Measurements from ENCODE around the gene CCDC80.

CCDC80 gene

GRCh38 chr3:112676659-112677234 is 35.8 kb upstream of the CCDC80 start:
- TF ChIP-seq CTCF (IDR thresholded peaks at IDR 0.05; ENCODE audit: control extremely low read depth, extremely low read depth, low read depth, missing control alignments), result no peak
- peak; percentile 83 for DNase-seq (ENCODE audit: extremely low spot score)
- ChIA-PET POLR2A (interaction anchor here (0.6 kb wide), 1 partner anchor 342 kb away, joined by 3 read pairs; no protein-coding TSS in a partner anchor), CTCF (interaction anchor here (0.8 to 2.6 kb wide), 5 partner anchors 13 to 94 kb away, joined by 3 to 11 read pairs (median 4); no protein-coding TSS in a partner anchor)

- POLR2A ChIA-PET, result interaction anchor here (0.6 kb wide), 1 partner anchor 343 kb away, joined by 3 read pairs; no protein-coding TSS in a partner anchor
- CTCF ChIA-PET, result interaction anchor here (0.8 to 2.6 kb wide), 4 partner anchors 14 to 94 kb away, joined by 3 to 11 read pairs (median 4); no protein-coding TSS in a partner anchor
- no peak for DNase-seq (ENCODE audit: extremely low spot score)
- TF ChIP-seq CTCF (IDR thresholded peaks at IDR 0.05; ENCODE audit: control extremely low read depth, extremely low read depth, low read depth, missing control alignments), result no peak
Measured at GRCh38 chr3:112675943-112676535, 35.1 kb upstream of the CCDC80 start.

DNA sequence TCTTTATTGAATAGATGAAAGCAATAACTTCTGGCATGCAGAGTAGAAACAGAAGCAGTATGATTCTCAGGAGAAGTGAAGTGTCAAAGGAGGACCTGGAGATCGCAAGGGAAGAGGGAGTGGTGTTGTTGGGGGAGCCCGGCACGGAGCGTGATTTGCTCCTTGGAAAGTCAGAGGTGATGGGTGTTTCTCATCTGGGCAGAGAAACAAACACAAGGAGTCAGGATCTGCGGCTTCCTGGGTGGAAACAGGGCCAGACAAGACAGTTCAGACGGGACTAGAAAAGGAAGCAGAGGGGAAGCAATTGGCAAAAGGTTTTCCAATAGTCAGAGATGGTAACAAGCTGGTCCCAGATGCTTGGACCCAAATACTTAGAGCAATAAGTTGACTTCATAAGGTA is 34.4 kb upstream of the CCDC80 start:
- CTCF ChIA-PET, result no interaction called here
- no peak for TF ChIP-seq CTCF (IDR thresholded peaks at IDR 0.05; ENCODE audit: control extremely low read depth, extremely low read depth, low read depth, missing control alignments)
- POLR2A ChIA-PET, result no interaction called here
- no peak for DNase-seq (ENCODE audit: extremely low spot score)

DNA sequence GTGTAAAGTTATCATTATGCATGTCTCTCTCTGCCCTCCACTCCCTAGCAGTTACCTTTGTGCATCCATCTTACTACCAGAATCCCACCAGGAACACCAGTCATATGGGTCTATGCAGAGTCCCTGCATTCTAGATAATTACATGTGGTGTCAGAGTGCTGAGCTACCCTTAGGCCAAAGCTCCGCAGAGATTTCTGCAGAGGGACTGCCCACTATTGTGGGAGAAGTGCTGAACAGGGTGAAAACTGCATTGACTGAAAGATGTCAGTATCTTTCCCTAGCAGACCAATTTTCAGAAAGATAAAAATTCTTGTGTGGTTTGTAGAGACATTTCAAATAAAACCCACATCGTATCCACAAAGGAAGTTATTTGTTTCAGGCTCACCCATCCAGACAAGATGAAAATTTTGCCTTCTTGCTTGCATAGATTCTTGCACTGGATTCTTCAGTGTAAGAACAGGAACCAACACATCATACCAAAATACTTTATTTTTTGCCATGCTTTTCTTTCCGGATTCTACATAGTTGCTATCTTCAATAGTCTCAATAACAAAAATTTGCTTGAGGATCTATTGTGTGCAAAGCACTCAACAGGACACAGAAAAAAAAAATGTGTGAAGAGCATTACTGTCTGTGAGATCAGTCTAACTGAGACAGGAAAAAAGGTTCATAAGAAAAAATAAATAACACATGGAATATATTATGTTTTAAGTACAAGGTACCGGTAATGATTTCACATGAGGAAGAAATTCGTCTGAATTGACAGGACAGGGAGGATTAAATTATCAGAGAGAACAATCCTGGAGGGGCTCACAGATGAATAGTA is 32.0 kb upstream of the CCDC80 start:
- CTCF ChIA-PET, result no interaction called here
- POLR2A ChIA-PET, result no interaction called here
- no peak for TF ChIP-seq CTCF (IDR thresholded peaks at IDR 0.05; ENCODE audit: control extremely low read depth, extremely low read depth, low read depth, missing control alignments)
- DNase-seq (ENCODE audit: extremely low spot score), result no peak

DNA sequence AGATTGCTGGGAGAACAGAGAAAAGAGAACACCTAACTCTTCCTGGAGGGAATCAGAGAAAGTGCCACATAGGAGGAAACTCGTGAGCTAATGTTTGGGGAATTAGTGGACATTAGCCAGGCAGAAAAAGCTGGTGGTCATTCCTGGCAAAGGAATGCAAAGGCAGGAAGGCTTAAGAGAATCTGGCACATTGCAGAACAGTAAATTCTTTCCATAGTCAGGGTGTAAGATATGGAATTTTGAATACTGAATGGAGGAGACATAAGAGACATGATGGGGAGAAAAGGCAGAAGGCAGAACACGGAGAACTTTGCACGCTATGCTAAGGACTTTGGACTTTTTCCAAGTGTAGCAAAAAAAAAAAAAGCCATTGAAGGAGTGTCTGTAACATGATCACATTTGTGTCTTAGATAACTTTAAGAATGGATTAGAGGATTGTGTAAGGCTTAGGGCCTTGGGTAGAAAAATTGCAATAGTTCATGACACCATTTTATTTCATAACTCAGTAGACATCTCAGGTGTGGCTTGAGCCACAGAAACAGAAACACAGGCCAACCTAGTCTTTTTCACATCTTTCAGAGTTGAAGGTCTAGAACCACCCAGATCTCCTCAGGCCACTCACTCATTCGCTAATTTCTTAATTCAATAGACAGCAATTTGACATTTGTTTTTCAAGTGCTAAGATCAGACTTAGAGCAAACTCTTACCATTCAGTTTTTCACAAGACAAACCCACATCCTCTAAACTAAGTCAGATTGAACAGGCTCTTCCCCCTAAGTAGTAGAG is 31.2 kb upstream of the CCDC80 start:
- no peak for TF ChIP-seq CTCF (IDR thresholded peaks at IDR 0.05; ENCODE audit: control extremely low read depth, extremely low read depth, low read depth, missing control alignments)
- CTCF ChIA-PET, result no interaction called here
- no peak for DNase-seq (ENCODE audit: extremely low spot score)
- POLR2A ChIA-PET, result no interaction called here

DNA sequence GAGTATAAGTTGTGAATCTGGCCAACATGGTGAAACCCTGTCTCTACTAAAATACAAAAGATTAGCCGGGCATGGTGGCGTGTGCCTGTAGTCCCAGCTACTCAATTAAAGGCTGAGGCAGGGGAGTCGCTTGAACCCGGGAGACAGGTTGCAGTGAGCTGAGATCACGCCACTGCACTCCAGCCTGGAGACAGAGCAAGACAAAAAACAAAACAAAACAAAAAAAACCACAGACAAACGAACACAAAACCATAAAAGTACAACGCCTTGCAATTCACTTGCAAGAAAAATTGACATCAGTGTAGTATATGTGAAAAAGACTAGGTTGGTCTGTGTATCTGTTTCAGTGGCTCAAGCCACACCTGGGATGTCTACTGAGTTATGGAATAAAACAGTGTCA is 29.9 kb upstream of the CCDC80 start:
- CTCF ChIA-PET, result no interaction called here
- no peak for DNase-seq (ENCODE audit: extremely low spot score)
- POLR2A ChIA-PET, result no interaction called here
- no peak for TF ChIP-seq CTCF (IDR thresholded peaks at IDR 0.05; ENCODE audit: control extremely low read depth, extremely low read depth, low read depth, missing control alignments)

All from GM10248 (cell line).